ENCODE results near the gene TAPT1. TPM values are rescaled to one million over a fixed set of nuclear protein-coding genes. Genes with fewer than 3 reads are reported as not detected.

The TAPT1 gene
- total and polyA plus RNA-seq, 2 donors (not counting 1 experiment from before 2014, with no cell fraction given): 58.4 to 76.0 TPM

DNA sequence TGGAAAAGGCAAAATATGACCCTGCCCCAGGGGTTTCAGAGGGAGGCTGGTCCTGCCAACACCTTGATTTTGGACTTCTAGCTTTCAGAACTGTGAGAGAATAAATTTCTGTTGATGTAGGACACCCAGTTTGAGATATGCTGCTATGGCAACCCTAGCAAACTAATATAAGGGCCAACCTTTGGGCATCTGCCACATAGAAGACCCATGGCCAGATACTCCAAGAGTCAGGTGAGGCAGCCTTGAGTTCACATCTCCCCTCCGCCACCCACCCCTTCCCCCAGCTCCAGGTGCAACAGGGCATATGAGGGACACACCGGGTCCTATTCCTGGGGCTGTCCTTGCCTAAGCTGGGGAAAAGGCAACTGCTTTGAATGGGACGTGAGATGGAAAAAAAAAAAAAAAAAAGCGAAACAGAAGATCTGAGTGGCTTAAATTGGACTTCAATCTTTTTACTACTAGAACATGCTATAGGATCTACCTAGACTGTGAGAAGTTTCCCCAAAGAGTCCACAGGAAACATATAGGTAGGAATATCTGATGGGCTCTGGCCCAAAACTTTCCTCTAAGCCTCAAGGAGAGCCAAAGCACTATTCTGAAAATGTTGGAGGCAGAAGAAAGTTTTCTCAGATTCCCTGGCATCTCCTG lies 85.9 kb downstream of the TAPT1 start:
- intact Hi-C loops (cut with micrococcal nuclease): no loop called here
- H3K27ac Mint-ChIP-seq: no peak overlapping the region

DNA sequence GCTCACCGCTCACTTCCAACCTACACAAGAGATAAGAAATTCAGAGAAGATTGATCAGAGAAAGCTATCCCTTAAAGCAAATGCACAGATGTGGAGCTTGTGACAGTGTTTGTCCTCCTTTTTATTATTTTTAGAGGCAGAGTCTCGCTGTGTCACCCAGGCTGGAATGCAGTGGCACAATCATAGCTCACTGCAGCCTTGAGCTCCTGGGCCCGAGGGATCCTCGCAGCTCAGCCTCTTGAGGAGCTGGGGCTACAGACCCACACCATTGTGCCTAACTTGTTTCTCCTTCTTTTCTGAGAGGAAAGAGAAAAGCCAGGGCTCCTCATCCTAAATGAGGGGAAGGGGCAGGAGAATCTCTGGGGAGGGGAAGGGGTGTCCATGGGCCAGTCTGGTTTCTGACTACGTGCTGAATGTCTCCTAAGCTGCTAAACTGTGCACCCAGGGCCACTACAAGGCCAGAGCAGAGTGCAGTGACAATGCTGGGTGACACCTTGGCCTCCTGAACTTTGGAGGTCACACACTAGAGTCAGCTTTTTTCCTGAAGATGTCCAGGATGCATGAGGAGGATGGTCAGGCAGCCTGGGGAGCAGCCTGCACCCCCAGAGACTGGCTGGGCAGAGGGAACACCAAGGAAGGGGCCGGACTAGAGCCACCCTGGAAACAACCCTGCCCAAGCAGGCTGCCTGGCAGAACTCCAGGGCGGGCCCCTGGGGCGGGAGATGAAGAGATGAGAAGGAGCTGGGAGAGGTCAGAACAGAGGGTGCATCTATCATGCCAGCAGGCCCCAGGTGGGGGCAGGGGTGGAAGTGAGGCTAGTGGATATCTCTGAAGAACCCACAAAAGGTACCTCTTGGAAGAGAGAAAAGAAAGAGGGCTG lies 87.0 kb downstream of the TAPT1 start:
- WGBS (ENCODE audit: insufficient coverage): 85% methylated on average over 5 of the region's 8 CpGs
- Histone ChIP-seq H3K79me2 (ENCODE audit: control insufficient read depth, insufficient read depth, low read length) (no peaks in the 10 kb centered on the region), H3K4me3 (ENCODE audit: control extremely low read depth in 1 of 5, extremely low read depth in 1 of 5, insufficient read depth in 1 of 5, low read depth in 2 of 5, low read length in 4 of 5) (no peak overlapping the region), H3K4me1 (ENCODE audit: control insufficient read depth in 2 of 2, insufficient read depth in 2 of 2, low read length in 2 of 2) (no peaks in the 10 kb centered on the region), H3K36me3 (replicated peaks in 1 of 2; ENCODE audit: control extremely low read depth in 1 of 2, control insufficient read depth in 1 of 2, extremely low read depth in 1 of 2, insufficient read depth in 2 of 2, low read length in 1 of 2) (no peaks in the 10 kb centered on the region), H2AFZ (ENCODE audit: insufficient read depth, low read depth, low read length, poor library complexity, severe bottlenecking) (no peak overlapping the region), H3K9me3 (ENCODE audit: control extremely low read depth in 1 of 3, control insufficient read depth in 2 of 3, insufficient read depth in 1 of 3, low read length in 2 of 3) (peaks cover 0 to 24% (median 1%) of the 10 kb centered on the region in 3 donors), H3K9ac (ENCODE audit: low read length) (no peak overlapping the region), H3K27me3 (replicated peaks in 1 of 4; ENCODE audit: control extremely low read depth in 1 of 4, control insufficient read depth in 3 of 4, insufficient read depth in 4 of 4, low read length in 3 of 4) (peaks cover 0 to 9% (median under 1%) of the 10 kb centered on the region in 4 experiments), H3K27ac (ENCODE audit: low read length in 2 of 2) (no peak overlapping the region), H4K20me1 (ENCODE audit: control insufficient read depth, insufficient read depth, low read length, poor library complexity, severe bottlenecking) (no peaks in the 10 kb centered on the region), H3K4me2 (replicated peaks; ENCODE audit: low read depth, low read length, poor library complexity, severe bottlenecking) (no peak overlapping the region)
- ChIA-PET CTCF (no interaction called here), POLR2A (no interaction called here)
- intact Hi-C loops (cut with micrococcal nuclease): no loop called here
- Mint-ChIP-seq H3K4me3 (no peak overlapping the region), H3K4me1 (no peaks in the 10 kb centered on the region), H3K27ac (no peak overlapping the region), H3K27me3 (peaks cover 17% of the 10 kb centered on the region), H3K9me3 (ENCODE audit: insufficient read depth) (peaks cover 5% of the 10 kb centered on the region)
- TF ChIP-seq EZH2 (IDR thresholded peaks at IDR 0.05; ENCODE audit: borderline replicate concordance, insufficient read depth, low read depth, low read length, poor library complexity, severe bottlenecking): no peak
- TF ChIP-seq, protein P1, sequence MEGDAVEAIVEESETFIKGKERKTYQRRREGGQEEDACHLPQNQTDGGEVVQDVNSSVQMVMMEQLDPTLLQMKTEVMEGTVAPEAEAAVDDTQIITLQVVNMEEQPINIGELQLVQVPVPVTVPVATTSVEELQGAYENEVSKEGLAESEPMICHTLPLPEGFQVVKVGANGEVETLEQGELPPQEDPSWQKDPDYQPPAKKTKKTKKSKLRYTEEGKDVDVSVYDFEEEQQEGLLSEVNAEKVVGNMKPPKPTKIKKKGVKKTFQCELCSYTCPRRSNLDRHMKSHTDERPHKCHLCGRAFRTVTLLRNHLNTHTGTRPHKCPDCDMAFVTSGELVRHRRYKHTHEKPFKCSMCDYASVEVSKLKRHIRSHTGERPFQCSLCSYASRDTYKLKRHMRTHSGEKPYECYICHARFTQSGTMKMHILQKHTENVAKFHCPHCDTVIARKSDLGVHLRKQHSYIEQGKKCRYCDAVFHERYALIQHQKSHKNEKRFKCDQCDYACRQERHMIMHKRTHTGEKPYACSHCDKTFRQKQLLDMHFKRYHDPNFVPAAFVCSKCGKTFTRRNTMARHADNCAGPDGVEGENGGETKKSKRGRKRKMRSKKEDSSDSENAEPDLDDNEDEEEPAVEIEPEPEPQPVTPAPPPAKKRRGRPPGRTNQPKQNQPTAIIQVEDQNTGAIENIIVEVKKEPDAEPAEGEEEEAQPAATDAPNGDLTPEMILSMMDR (IDR thresholded peaks at IDR 0.05): no peak
- DNase-seq (no peak), ATAC-seq (ENCODE audit: low read depth) (no peak)

More for the DNA sequence above, 85.9 kb downstream of the TAPT1 start:
- peaks cover 0 to 9% (median 0%) of the 10 kb centered on the region in 4 experiments for H3K27me3 ChIP-seq (replicated peaks in 1 of 4; ENCODE audit: control extremely low read depth in 1 of 4, control insufficient read depth in 3 of 4, insufficient read depth in 4 of 4, low read length in 3 of 4)
- H3K9ac ChIP-seq (ENCODE audit: low read length): no peak overlapping the region
- H3K9me3 ChIP-seq (ENCODE audit: control extremely low read depth in 1 of 3, control insufficient read depth in 2 of 3, insufficient read depth in 1 of 3, low read length in 2 of 3): peaks cover 0 to 33% (median 1%) of the 10 kb centered on the region in 3 donors
- TF ChIP-seq EZH2 (IDR thresholded peaks at IDR 0.05; ENCODE audit: borderline replicate concordance, insufficient read depth, low read depth, low read length, poor library complexity, severe bottlenecking): no peak
- Mint-ChIP-seq H3K9me3 (ENCODE audit: insufficient read depth) (peaks cover 8% of the 10 kb centered on the region), H3K4me1 (no peaks in the 10 kb centered on the region), H3K27me3 (peaks cover 13% of the 10 kb centered on the region), H3K4me3 (no peak overlapping the region)
- no peaks in the 10 kb centered on the region for H3K4me1 ChIP-seq (ENCODE audit: control insufficient read depth in 2 of 2, insufficient read depth in 2 of 2, low read length in 2 of 2)
- no peaks in the 10 kb centered on the region for H3K36me3 ChIP-seq (replicated peaks in 1 of 2; ENCODE audit: control extremely low read depth in 1 of 2, control insufficient read depth in 1 of 2, extremely low read depth in 1 of 2, insufficient read depth in 2 of 2, low read length in 1 of 2)
- ChIA-PET POLR2A (no interaction called here), CTCF (no interaction called here)
- 100% methylated on average over 1 of the region's 4 CpGs for WGBS (ENCODE audit: insufficient coverage)
- no peaks in the 10 kb centered on the region for H4K20me1 ChIP-seq (ENCODE audit: control insufficient read depth, insufficient read depth, low read length, poor library complexity, severe bottlenecking)
- no peak for ATAC-seq (ENCODE audit: low read depth)
- no peaks in the 10 kb centered on the region for H3K79me2 ChIP-seq (ENCODE audit: control insufficient read depth, insufficient read depth, low read length)
- DNase-seq: no peak
- no peak overlapping the region for H3K27ac ChIP-seq (ENCODE audit: low read length in 2 of 2)
- H3K4me2 ChIP-seq (replicated peaks; ENCODE audit: low read depth, low read length, poor library complexity, severe bottlenecking): no peak overlapping the region
- H3K4me3 ChIP-seq (ENCODE audit: control extremely low read depth in 1 of 5, extremely low read depth in 1 of 5, insufficient read depth in 1 of 5, low read depth in 2 of 5, low read length in 4 of 5): no peak overlapping the region
- H2AFZ ChIP-seq (ENCODE audit: insufficient read depth, low read depth, low read length, poor library complexity, severe bottlenecking): no peak overlapping the region

Measured in B cell (primary cell).